H9 (cell line): ENCODE measurements around the gene DNTT. TPM values are rescaled to one million over a fixed set of nuclear protein-coding genes. Genes with fewer than 3 reads are reported as not detected.

Source experiments
- DNase-seq: peaks from one replicate; pipeline ENCODE4 v3.0.0-alpha.2; 2017
- H2AFZ ChIP-seq: one replicate; pipeline ENCODE4 v1.6.1; 2013; ENCODE audit warnings: mild to moderate bottlenecking, low read length, control low read depth, moderate library complexity
- H2AK5ac ChIP-seq: 2 replicates; pipeline ENCODE4 v1.6.1; 2013; ENCODE audit warnings: low read length, control low read depth, mixed read lengths; ENCODE audit not compliant: insufficient read length
- H2BK120ac ChIP-seq: one replicate; pipeline ENCODE4 v1.6.1; 2013; ENCODE audit warnings: low read depth, mild to moderate bottlenecking, low read length, control low read depth, inconsistent platforms; ENCODE audit not compliant: poor library complexity, severe bottlenecking
- H2BK12ac ChIP-seq: 2 replicates; pipeline ENCODE4 v1.6.1; 2013; ENCODE audit warnings: low read length, control low read depth, mixed read lengths, low read depth; ENCODE audit not compliant: insufficient read length
- H2BK15ac ChIP-seq: 2 replicates; pipeline ENCODE4 v1.6.1; 2013; ENCODE audit warnings: low read depth, low read length, control low read depth
- H2BK20ac ChIP-seq: one replicate; pipeline ENCODE4 v1.6.1; 2013; ENCODE audit warnings: low read depth, mild to moderate bottlenecking, low read length, control low read depth, inconsistent platforms; ENCODE audit not compliant: poor library complexity, severe bottlenecking
- H2BK5ac ChIP-seq: 2 replicates; pipeline ENCODE4 v1.6.1; 2013; ENCODE audit warnings: low read length, control low read depth, mixed read lengths; ENCODE audit not compliant: insufficient read length
- H3K14ac ChIP-seq: 2 replicates; pipeline ENCODE4 v1.6.1; 2013; ENCODE audit warnings: low read length, control low read depth; ENCODE audit not compliant: insufficient read depth
- H3K18ac ChIP-seq: 2 replicates; pipeline ENCODE4 v1.6.1; 2013; ENCODE audit warnings: low read depth, mild to moderate bottlenecking, mixed read lengths, low read length, control low read depth; ENCODE audit not compliant: insufficient read length
- H3K23ac ChIP-seq: 2 replicates; pipeline ENCODE4 v1.6.1; 2013; ENCODE audit warnings: low read length, control low read depth, mixed read lengths, low read depth; ENCODE audit not compliant: insufficient read length
- H3K23me2 ChIP-seq: 2 replicates; pipeline ENCODE4 v1.6.1; 2013; ENCODE audit warnings: low read depth, mild to moderate bottlenecking, mixed read lengths, low read length, control low read depth; ENCODE audit not compliant: insufficient read length, poor library complexity, severe bottlenecking
- H3K27ac ChIP-seq: 2 replicates; pipeline ENCODE4 v1.5.1; 2013; ENCODE audit warnings: low read length, control low read depth, mixed read lengths, low read depth; ENCODE audit not compliant: insufficient read length
- H3K27me3 ChIP-seq: 2 replicates; pipeline ENCODE4 v1.6.1; 2013; ENCODE audit warnings: low read length, control low read depth, inconsistent platforms; ENCODE audit not compliant: insufficient read depth
- H3K4ac ChIP-seq: 2 replicates; pipeline ENCODE4 v1.6.1; 2013; ENCODE audit warnings: low read depth, mild to moderate bottlenecking, control low read depth, inconsistent platforms, low read length, moderate library complexity
- H3K4me1 ChIP-seq: 2 replicates; pipeline ENCODE4 v1.6.1; 2013; ENCODE audit warnings: low read length, control low read depth, inconsistent platforms; ENCODE audit not compliant: insufficient read depth
- H3K4me2 ChIP-seq: 2 replicates; pipeline ENCODE4 v1.6.1; 2013; ENCODE audit warnings: low read length, control low read depth, mixed read lengths; ENCODE audit not compliant: insufficient read length, insufficient read depth
- H3K56ac ChIP-seq: 2 replicates; pipeline ENCODE4 v1.6.1; 2013; ENCODE audit warnings: low read depth, mild to moderate bottlenecking, mixed read lengths, low read length, control low read depth; ENCODE audit not compliant: insufficient read length
- H3K79me1 ChIP-seq: 2 replicates; pipeline ENCODE4 v1.6.1; 2013; ENCODE audit warnings: low read depth, mild to moderate bottlenecking, moderate library complexity, low read length, control low read depth, inconsistent platforms; ENCODE audit not compliant: insufficient read depth, poor library complexity, severe bottlenecking
- H3K79me2 ChIP-seq: 2 replicates; pipeline ENCODE4 v1.6.1; 2013; ENCODE audit warnings: low read length, control low read depth, inconsistent platforms; ENCODE audit not compliant: insufficient read depth
- H3K9ac ChIP-seq: 2 replicates; pipeline ENCODE4 v1.6.1; 2013; ENCODE audit warnings: low read length, control low read depth, mixed read lengths; ENCODE audit not compliant: insufficient read length; ENCODE audit errors: extremely low read depth
- H3K9me3 ChIP-seq: one replicate; pipeline ENCODE4 v1.6.1; 2013; ENCODE audit warnings: low read depth, low read length, inconsistent platforms; ENCODE audit not compliant: control insufficient read depth
- H3T11ph ChIP-seq: one replicate; pipeline ENCODE4 v1.6.1; 2013; ENCODE audit warnings: mild to moderate bottlenecking, low read length, control low read depth, inconsistent platforms
- H4K20me1 ChIP-seq: one replicate; pipeline ENCODE4 v1.6.1; 2013; ENCODE audit not compliant: control insufficient read depth, insufficient read length, insufficient read depth
- H4K5ac ChIP-seq: 2 replicates; pipeline ENCODE4 v1.6.1; 2013; ENCODE audit warnings: low read depth, mild to moderate bottlenecking, mixed read lengths, low read length, control low read depth; ENCODE audit not compliant: insufficient read length
- H4K8ac ChIP-seq: replicated peaks from 2 replicates; pipeline ENCODE4 v1.6.1; 2013; ENCODE audit warnings: low read length, control low read depth, mixed read lengths, low read depth; ENCODE audit not compliant: insufficient read length
- H4K91ac ChIP-seq: 2 replicates; pipeline ENCODE4 v1.6.1; 2013; ENCODE audit warnings: low read depth, mild to moderate bottlenecking, moderate library complexity, mixed read lengths, low read length, control low read depth; ENCODE audit not compliant: insufficient read length
- H3K27ac Mint-ChIP-seq, 3 experiments: 2 replicates in 2 of 3; 3 replicates in 1 of 3; pipeline ENCODE4 v1.8.0; 2020 to 2021; ENCODE audit warnings: mixed read lengths in 3 of 3, mild to moderate bottlenecking in 1 of 3, moderate library complexity in 1 of 3
- H3K27me3 Mint-ChIP-seq: 2 replicates; pipeline ENCODE4 v1.8.0; 2021; ENCODE audit warnings: low read depth, mild to moderate bottlenecking, moderate library complexity, mixed read lengths
- H3K36me3 Mint-ChIP-seq, 3 experiments: 2 replicates in 2 of 3; 3 replicates in 1 of 3; pipeline ENCODE4 v1.8.0; 2020 to 2021; ENCODE audit warnings: low read depth in 3 of 3, mixed read lengths in 3 of 3; ENCODE audit not compliant: insufficient read depth in 1 of 3
- H3K4me1 Mint-ChIP-seq, 2 experiments: 2 replicates each; pipeline ENCODE4 v1.8.0; 2020; ENCODE audit warnings: mixed read lengths in 2 of 2
- H3K4me3 Mint-ChIP-seq, 2 experiments: 2 replicates in 1 of 2; 3 replicates in 1 of 2; pipeline ENCODE4 v1.8.0; 2020 to 2021; ENCODE audit warnings: mild to moderate bottlenecking in 2 of 2, mixed read lengths in 2 of 2, moderate library complexity in 1 of 2
- H3K9me3 Mint-ChIP-seq, 2 experiments: 2 replicates in 1 of 2; 3 replicates in 1 of 2; pipeline ENCODE4 v1.8.0; 2020; ENCODE audit warnings: mild to moderate bottlenecking in 2 of 2, mixed read lengths in 2 of 2, moderate library complexity in 1 of 2
- WGBS: extraction: QIAGEN DNeasy Blood & Tissue Kit; methylation state at CpG from one replicate; pipeline ENCODE4 v1.1.7; 2013; ENCODE audit warnings: missing lambda C conversion rate, low lambda C conversion rate, mixed read lengths; ENCODE audit not compliant: insufficient read length; ENCODE audit errors: extremely low coverage; 5-methylcytosine and 5-hydroxymethylcytosine counted together
- total RNA-seq: library from RNA; stranded (reverse); gene quantifications from 2 replicates; pipeline ENCODE4 v1.2.1, GENCODE V29; 2021
- TF ChIP-seq, protein P1 (sequence below): fragments of 200-600 bp; sonication (generic); conservative IDR thresholded peaks from 3 replicates; pipeline ENCODE4 v1.8.0; 2021; ENCODE audit warnings: antibody characterized with exemption, mild to moderate bottlenecking

The DNTT gene
- total RNA-seq, 1 experiment from 2014 or later = not detected

DNA sequence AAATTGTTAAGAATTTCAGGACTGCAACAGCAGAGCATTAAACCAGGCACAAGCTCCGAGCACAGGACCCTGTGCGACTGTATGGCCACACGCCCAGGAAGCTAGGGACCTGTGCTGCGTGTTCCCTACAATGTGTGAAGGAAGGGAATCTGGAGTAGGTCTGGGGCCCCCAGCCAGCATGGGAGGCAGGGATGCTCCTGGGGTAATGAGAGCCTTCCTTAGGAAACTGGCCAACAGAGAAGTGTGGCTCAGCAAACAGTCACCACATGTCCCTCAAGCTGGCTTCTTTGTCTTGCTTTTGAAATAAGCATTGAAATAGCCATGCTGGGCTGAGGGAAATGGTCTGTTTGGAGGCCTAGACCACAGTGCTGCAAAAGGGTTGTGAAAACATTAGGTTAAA is 41.1 kb upstream of the DNTT start:
- no peak overlapping the region for H4K5ac ChIP-seq
- no peaks in the 10 kb centered on the region for H3K23me2 ChIP-seq
- no peak overlapping the region for H3K4ac ChIP-seq
- no peak overlapping the region for H3K4me2 ChIP-seq
- Mint-ChIP-seq H3K36me3 (no peaks in the 10 kb centered on the region), H3K27me3 (no peaks in the 10 kb centered on the region; the same call in 1 of the 2 replicates), H3K4me1 (peaks cover 12 to 13% of the 10 kb centered on the region in 2 experiments), H3K9me3 (no peaks in the 10 kb centered on the region), H3K4me3 (no peak overlapping the region), H3K27ac (peak overlapping the region in 1 of 3 experiments; percentile 2; a peak in 1 of 7 replicates)
- H3K56ac ChIP-seq = no peak overlapping the region
- H2BK120ac ChIP-seq = no peak overlapping the region
- H3K9me3 ChIP-seq = no peaks in the 10 kb centered on the region
- no peak overlapping the region for H3K18ac ChIP-seq
- TF ChIP-seq, protein P1, sequence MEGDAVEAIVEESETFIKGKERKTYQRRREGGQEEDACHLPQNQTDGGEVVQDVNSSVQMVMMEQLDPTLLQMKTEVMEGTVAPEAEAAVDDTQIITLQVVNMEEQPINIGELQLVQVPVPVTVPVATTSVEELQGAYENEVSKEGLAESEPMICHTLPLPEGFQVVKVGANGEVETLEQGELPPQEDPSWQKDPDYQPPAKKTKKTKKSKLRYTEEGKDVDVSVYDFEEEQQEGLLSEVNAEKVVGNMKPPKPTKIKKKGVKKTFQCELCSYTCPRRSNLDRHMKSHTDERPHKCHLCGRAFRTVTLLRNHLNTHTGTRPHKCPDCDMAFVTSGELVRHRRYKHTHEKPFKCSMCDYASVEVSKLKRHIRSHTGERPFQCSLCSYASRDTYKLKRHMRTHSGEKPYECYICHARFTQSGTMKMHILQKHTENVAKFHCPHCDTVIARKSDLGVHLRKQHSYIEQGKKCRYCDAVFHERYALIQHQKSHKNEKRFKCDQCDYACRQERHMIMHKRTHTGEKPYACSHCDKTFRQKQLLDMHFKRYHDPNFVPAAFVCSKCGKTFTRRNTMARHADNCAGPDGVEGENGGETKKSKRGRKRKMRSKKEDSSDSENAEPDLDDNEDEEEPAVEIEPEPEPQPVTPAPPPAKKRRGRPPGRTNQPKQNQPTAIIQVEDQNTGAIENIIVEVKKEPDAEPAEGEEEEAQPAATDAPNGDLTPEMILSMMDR = no peak
- H2AFZ ChIP-seq = no peak overlapping the region
- H2AK5ac ChIP-seq = no peak overlapping the region
- H3K79me2 ChIP-seq = no peaks in the 10 kb centered on the region
- no peak overlapping the region for H3K9ac ChIP-seq
- H3K14ac ChIP-seq = no peak overlapping the region
- H3K27ac ChIP-seq = no peak overlapping the region
- no peak overlapping the region for H4K8ac ChIP-seq
- H2BK12ac ChIP-seq = no peak overlapping the region
- no peak overlapping the region for H4K91ac ChIP-seq
- no CpG with 5 or more reads among the region's 4 CpGs for whole genome bisulfite sequencing
- H3K4me1 ChIP-seq = no peaks in the 10 kb centered on the region; the same call in 1 of the 2 replicates
- no peaks in the 10 kb centered on the region for H3K79me1 ChIP-seq
- H2BK20ac ChIP-seq = no peak overlapping the region
- DNase-seq = no peak
- H4K20me1 ChIP-seq = no peaks in the 10 kb centered on the region
- no peak overlapping the region for H2BK5ac ChIP-seq
- H2BK15ac ChIP-seq = no peak overlapping the region
- H3K27me3 ChIP-seq = no peaks in the 10 kb centered on the region
- no peak overlapping the region for H3T11ph ChIP-seq
- H3K23ac ChIP-seq = no peak overlapping the region
